SU-DHL-6 (cell line): ENCODE measurements around the gene AXDND1.
"Not testable (repeated sequence)": the region's sequence is repeated elsewhere in the genome, so short reads cannot be mapped to it uniquely, and the experiment has no call there.

ENCODE experiments used
- H2AFZ ChIP-seq: fragments of 200-600 bp; sonication (generic); 2 replicates; pipeline ENCODE4 v1.6.1; 2014; ENCODE audit warnings: low read depth, mild to moderate bottlenecking, moderate library complexity, mixed read lengths, antibody characterized with exemption, low read length; ENCODE audit not compliant: severe bottlenecking
- H3F3A ChIP-seq: fragments of 200-600 bp; shearing (Covaris generic); 2 replicates; pipeline ENCODE4 v1.6.0; 2016; ENCODE audit warnings: antibody characterized with exemption, mild to moderate bottlenecking; ENCODE audit not compliant: insufficient read depth
- H3K27ac ChIP-seq: fragments of 200-600 bp; sonication (generic); 2 replicates; pipeline ENCODE4 v1.5.1; 2016; ENCODE audit warnings: low read depth, mild to moderate bottlenecking, low read length, moderate library complexity, mixed read lengths
- H3K27me3 ChIP-seq: fragments of 200-600 bp; sonication (generic), shearing (Covaris generic); 2 replicates; pipeline ENCODE4 v1.6.0; 2014; ENCODE audit warnings: mild to moderate bottlenecking, low read length
- H3K36me3 ChIP-seq: fragments of 200-600 bp; sonication (generic); 2 replicates; pipeline ENCODE4 v1.6.1; 2014; ENCODE audit warnings: mild to moderate bottlenecking, low read length, mixed read lengths
- H3K4me2 ChIP-seq: fragments of 300-600, 200-600 bp; shearing (Covaris generic), sonication (generic); 2 replicates; pipeline ENCODE4 v1.6.0; 2014; ENCODE audit warnings: low read length, low read depth, mild to moderate bottlenecking; ENCODE audit not compliant: poor library complexity, severe bottlenecking
- H3K4me3 ChIP-seq: fragments of 200-600 bp; sonication (generic); 2 replicates; pipeline ENCODE4 v1.5.1; 2014; ENCODE audit warnings: antibody characterized with exemption, low read length, mild to moderate bottlenecking, mixed read lengths; ENCODE audit not compliant: insufficient read depth, poor library complexity, severe bottlenecking
- H3K79me2 ChIP-seq: fragments of 200-600 bp; sonication (generic); 2 replicates; pipeline ENCODE4 v1.6.1; 2014; ENCODE audit warnings: mild to moderate bottlenecking, low read length, moderate library complexity; ENCODE audit not compliant: insufficient read depth
- H3K9ac ChIP-seq: fragments of 200-600 bp; sonication (generic); 2 replicates; pipeline ENCODE4 v1.7.0; 2014; ENCODE audit warnings: mild to moderate bottlenecking, low read length
- H3K9me2 ChIP-seq: fragments of 200-600 bp; sonication (generic); replicated peaks from 2 replicates; pipeline ENCODE4 v1.6.1; 2014; ENCODE audit warnings: low read length; ENCODE audit not compliant: insufficient read depth
- H3K9me3 ChIP-seq: fragments of 200-600 bp; sonication (generic); 2 replicates; pipeline ENCODE4 v1.6.1; 2014; ENCODE audit warnings: low read length, mixed read lengths; ENCODE audit not compliant: insufficient read depth
- H4K20me1 ChIP-seq: fragments of 200-600 bp; sonication (generic); 2 replicates; pipeline ENCODE4 v1.6.1; 2014; ENCODE audit warnings: low read depth, mild to moderate bottlenecking, antibody characterized with exemption, low read length, moderate library complexity, mixed read lengths
- EZH2phosphoT487 ChIP-seq: fragments of 200-600 bp; sonication (generic), shearing (Covaris generic); conservative IDR thresholded peaks from 2 replicates; pipeline ENCODE4 v1.6.1; 2018; ENCODE audit warnings: mild to moderate bottlenecking, antibody characterized with exemption, low read length, moderate library complexity, mixed read lengths
- TF ChIP-seq, protein P1 (sequence below): fragments of 200-600 bp; sonication (generic); IDR thresholded peaks from one replicate; pipeline ENCODE4 v1.5.1; 2017; ENCODE audit warnings: antibody characterized with exemption, mild to moderate bottlenecking, low read length, moderate library complexity; ENCODE audit not compliant: insufficient read depth, poor library complexity, severe bottlenecking

The AXDND1 gene

DNA sequence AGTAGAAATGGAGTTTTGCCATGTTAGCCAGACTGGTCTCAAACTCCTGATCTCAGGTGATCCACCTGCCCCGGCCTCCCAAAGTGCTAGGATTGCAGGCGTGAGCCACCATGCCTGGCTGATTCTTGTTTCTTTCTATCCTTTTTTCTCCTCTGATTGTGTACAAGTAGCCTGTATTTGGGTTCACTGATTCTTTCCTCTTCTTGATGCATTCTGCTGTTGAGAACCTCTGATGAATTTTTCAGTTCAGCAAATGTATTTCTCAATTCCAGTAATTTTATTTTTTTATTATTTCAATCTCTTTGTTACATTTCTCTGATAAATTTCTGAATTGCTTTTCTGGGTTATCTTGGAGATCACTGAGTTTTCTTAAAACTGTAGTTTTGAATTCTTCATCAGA is 58.8 kb downstream of the AXDND1 start:
- Histone ChIP-seq H4K20me1 (no peaks in the 10 kb centered on the region), H3K9me3 (0 out of 2 replicates have a peak, but pooled peaks cover 4% of the 10 kb centered on the region), H3K36me3 (no peaks in the 10 kb centered on the region; the same call in 1 of the 2 replicates), H3K79me2 (no peaks in the 10 kb centered on the region), H3F3A (no peaks in the 10 kb centered on the region), H3K27me3 (no peaks in the 10 kb centered on the region), H3K4me2 (no peak overlapping the region), H3K9me2 (no peaks in the 10 kb centered on the region), H3K9ac (no peak overlapping the region), H3K27ac (no peak overlapping the region), H3K4me3 (no peak overlapping the region), H2AFZ (no peak overlapping the region)
- TF ChIP-seq, protein P1, sequence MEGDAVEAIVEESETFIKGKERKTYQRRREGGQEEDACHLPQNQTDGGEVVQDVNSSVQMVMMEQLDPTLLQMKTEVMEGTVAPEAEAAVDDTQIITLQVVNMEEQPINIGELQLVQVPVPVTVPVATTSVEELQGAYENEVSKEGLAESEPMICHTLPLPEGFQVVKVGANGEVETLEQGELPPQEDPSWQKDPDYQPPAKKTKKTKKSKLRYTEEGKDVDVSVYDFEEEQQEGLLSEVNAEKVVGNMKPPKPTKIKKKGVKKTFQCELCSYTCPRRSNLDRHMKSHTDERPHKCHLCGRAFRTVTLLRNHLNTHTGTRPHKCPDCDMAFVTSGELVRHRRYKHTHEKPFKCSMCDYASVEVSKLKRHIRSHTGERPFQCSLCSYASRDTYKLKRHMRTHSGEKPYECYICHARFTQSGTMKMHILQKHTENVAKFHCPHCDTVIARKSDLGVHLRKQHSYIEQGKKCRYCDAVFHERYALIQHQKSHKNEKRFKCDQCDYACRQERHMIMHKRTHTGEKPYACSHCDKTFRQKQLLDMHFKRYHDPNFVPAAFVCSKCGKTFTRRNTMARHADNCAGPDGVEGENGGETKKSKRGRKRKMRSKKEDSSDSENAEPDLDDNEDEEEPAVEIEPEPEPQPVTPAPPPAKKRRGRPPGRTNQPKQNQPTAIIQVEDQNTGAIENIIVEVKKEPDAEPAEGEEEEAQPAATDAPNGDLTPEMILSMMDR: no peak
- no peak for TF ChIP-seq EZH2phosphoT487

DNA sequence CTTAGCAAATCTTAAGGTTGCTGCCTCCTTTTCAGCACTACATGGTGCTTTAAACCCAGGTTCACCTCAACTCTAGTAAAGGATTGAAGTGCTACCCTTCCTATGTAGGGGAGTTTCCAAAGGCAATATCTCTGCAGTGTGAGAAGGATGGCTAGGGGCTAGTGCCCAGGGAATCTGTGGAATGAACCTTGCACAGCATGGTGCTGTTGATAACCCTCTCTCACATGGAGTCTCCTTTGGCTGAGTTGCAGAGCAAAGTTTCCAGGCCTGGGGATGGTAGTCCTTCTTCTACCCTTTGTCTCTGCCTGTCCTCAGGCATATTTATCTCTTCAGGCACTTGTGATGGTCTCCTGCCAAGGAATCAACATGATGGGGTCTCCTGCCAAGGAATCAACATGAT is 59.4 kb downstream of the AXDND1 start:
- no peak overlapping the region for H3K4me3 ChIP-seq
- no peak overlapping the region for H3K9ac ChIP-seq
- TF ChIP-seq, protein P1: no peak
- TF ChIP-seq EZH2phosphoT487: no peak
- H3K79me2 ChIP-seq: no peaks in the 10 kb centered on the region
- H3K4me2 ChIP-seq: no peak overlapping the region
- no peaks in the 10 kb centered on the region for H3K27me3 ChIP-seq
- H3F3A ChIP-seq: no peaks in the 10 kb centered on the region
- H3K9me3 ChIP-seq: 0 out of 2 replicates have a peak, but pooled peaks cover 4% of the 10 kb centered on the region
- H2AFZ ChIP-seq: no peak overlapping the region
- H3K27ac ChIP-seq: no peak overlapping the region
- no peaks in the 10 kb centered on the region; the same call in 1 of the 2 replicates for H3K36me3 ChIP-seq
- H4K20me1 ChIP-seq: no peaks in the 10 kb centered on the region
- no peaks in the 10 kb centered on the region for H3K9me2 ChIP-seq

DNA sequence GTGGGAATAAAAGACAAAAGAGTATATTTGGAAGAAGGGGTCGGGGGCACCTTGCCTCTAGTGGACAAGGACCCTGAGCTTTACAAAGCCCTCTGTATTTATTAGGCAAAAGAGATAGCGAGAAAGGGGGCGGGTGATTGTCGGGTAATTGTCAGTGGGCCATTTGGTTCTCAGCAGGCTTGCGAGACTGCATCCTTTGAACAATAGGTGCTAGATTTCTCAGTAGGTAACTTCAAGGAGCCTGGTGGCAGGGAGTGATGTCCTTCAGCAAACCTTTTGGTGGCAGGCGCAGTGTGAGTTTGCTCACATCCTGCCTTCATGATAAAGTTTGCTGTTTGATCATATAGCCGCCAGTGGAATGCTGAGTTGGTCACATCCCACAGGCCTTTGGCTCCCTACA is 71.4 kb downstream of the AXDND1 start:
- no peak for TF ChIP-seq EZH2phosphoT487
- TF ChIP-seq, protein P1: no peak

DNA sequence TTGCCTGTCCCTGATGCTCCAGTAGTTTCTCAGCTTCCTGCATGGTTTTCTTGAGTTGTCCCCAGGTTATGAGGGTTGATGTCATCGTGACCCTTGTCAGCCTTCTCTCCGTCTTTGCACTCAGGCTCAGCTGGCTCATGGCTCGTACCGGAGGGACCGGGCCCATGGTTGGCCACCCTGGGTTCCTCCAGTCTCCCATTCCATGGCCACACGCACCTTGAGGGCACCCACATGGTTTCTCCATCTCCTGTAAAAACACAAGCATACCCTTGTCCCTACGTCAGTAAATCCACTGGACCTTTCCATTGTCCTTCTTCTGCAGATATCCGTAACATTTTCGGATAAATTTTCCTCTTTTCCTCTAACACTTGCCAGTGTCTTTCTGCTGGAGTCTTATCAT is 73.9 kb downstream of the AXDND1 start:
- not testable (repeated sequence) for H2AFZ ChIP-seq, H3K9me3 ChIP-seq, H3K4me2 ChIP-seq, H4K20me1 ChIP-seq, H3K27ac ChIP-seq, H3K36me3 ChIP-seq, H3K9ac ChIP-seq, H3F3A ChIP-seq, H3K27me3 ChIP-seq, H3K9me2 ChIP-seq, H3K79me2 ChIP-seq, H3K4me3 ChIP-seq

More for the DNA sequence above, 71.4 kb downstream of the AXDND1 start:
- H3K9me3 ChIP-seq: no peaks in the 10 kb centered on the region
- H2AFZ ChIP-seq: no peak overlapping the region
- H3K79me2 ChIP-seq: no peaks in the 10 kb centered on the region
- H3K4me3 ChIP-seq: no peak overlapping the region
- H3K9me2 ChIP-seq: no peaks in the 10 kb centered on the region
- no peak overlapping the region for H3K4me2 ChIP-seq
- H3K27me3 ChIP-seq: no peaks in the 10 kb centered on the region
- H3K27ac ChIP-seq: no peak overlapping the region
- no peak overlapping the region for H3K9ac ChIP-seq
- H4K20me1 ChIP-seq: no peaks in the 10 kb centered on the region
- no peaks in the 10 kb centered on the region for H3K36me3 ChIP-seq
- no peaks in the 10 kb centered on the region for H3F3A ChIP-seq

DNA sequence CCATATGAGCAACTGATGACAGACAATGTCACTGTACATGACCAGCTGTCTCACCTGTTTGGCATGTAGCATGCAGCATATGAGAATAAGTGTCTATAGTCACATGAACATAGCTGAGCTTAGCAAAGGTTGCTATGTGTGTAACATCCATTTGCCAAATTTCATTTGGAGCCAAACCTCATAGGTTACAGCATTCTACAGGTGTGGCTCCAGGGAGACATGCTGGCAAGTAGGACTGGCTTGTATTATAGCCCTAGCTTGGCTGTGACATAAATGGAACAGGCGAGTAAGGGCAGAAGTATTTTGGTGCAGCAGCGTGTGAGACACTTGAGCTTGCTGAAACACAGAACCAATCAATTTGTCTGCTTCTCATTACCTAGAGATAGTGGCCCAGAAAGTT is 74.5 kb downstream of the AXDND1 start:
- not testable (repeated sequence) for H3K36me3 ChIP-seq, H3K9me3 ChIP-seq, H3K4me3 ChIP-seq, H3K27ac ChIP-seq, H3K9me2 ChIP-seq, H3K4me2 ChIP-seq, H2AFZ ChIP-seq, H3F3A ChIP-seq, H3K79me2 ChIP-seq, H3K9ac ChIP-seq, H4K20me1 ChIP-seq, H3K27me3 ChIP-seq
